Activated naive CD4-positive, alpha-beta T cell treated with anti-CD3 and anti-CD28 coated beads for 36 hours (primary cell): ENCODE measurements around the gene ETS2. TPM values are rescaled to one million over a fixed set of nuclear protein-coding genes. Genes with fewer than 3 reads are reported as not detected.

Experiments used
- CTCF ChIA-PET: fragments of 350-600 bp; sonication (Branson Sonifier 250); formaldehyde crosslinking; loops from one replicate; lab custom pipeline; 2021; ENCODE audit warnings: antibody characterized with exemption; lab: Charles Lee
- DNase-seq: peaks from one replicate; pipeline ENCODE4 v3.0.0-alpha.2; 2020
- H3K27ac Mint-ChIP-seq: one replicate; pipeline ENCODE4 v1.8.0; 2021; ENCODE audit warnings: mild to moderate bottlenecking, mixed read lengths
- H3K27me3 Mint-ChIP-seq: one replicate; pipeline ENCODE4 v1.8.0; 2021; ENCODE audit warnings: low read depth, mixed read lengths
- H3K36me3 Mint-ChIP-seq: one replicate; pipeline ENCODE4 v1.8.0; 2021; ENCODE audit warnings: low read depth, mixed read lengths
- H3K4me1 Mint-ChIP-seq: one replicate; pipeline ENCODE4 v1.8.0; 2021; ENCODE audit warnings: low read depth, mixed read lengths
- H3K4me3 Mint-ChIP-seq: one replicate; pipeline ENCODE4 v1.8.0; 2021; ENCODE audit warnings: mild to moderate bottlenecking, moderate library complexity, mixed read lengths
- H3K9me3 Mint-ChIP-seq: one replicate; pipeline ENCODE4 v1.8.0; 2021; ENCODE audit warnings: mixed read lengths
- intact Hi-C: fragments of 100-400 bp; cut with micrococcal nuclease; formaldehyde crosslinking; loops from one replicate; pipeline ENCODE4 v1.15.1; 2023
- total RNA-seq, 2 experiments: library from RNA; stranded (reverse); gene quantifications; one replicate each; pipeline ENCODE4 v1.2.3, GENCODE V29; 2021

Gene ETS2
- total RNA-seq, 2 experiments from 2014 or later = 22.4 to 25.6 TPM

- Mint-ChIP-seq H3K9me3 (no peaks in the 10 kb centered on the region), H3K27ac (no peak overlapping the region), H3K4me3 (no peak overlapping the region), H3K4me1 (no peaks in the 10 kb centered on the region), H3K27me3 (peaks cover 5% of the 10 kb centered on the region), H3K36me3 (no peaks in the 10 kb centered on the region)
- DNase-seq = no peak
- CTCF ChIA-PET = interaction anchor here (0.7 kb wide), 1 partner anchor 84 kb away, joined by 4 read pairs; no protein-coding TSS in a partner anchor
- intact Hi-C loops = no loop called here
Measured at GRCh38 chr21:38850277-38850951, 44.7 kb downstream of the ETS2 start.

DNA sequence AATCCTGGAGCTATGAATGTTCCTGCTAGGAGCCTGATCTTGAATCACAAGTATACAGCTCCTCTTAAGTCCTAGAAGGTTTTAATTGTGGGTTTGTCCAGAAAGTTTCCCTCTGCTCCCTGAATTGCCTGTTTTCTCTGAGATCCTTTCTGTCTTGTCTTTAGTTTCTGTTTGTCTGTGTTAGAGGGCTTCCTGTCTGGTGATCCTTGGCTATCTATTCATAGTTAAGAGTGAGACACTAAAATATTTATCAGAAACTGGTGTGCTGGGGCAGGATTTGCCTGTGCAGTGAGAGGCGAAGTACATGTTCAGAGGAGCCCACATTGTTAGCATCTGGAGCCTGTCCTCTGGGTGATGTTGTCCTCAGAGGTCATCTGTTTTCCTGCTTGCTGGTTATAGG is 45.4 kb downstream of the ETS2 start:
- Mint-ChIP-seq H3K36me3 (no peaks in the 10 kb centered on the region), H3K27me3 (peaks cover 5% of the 10 kb centered on the region), H3K4me3 (no peak overlapping the region), H3K9me3 (no peaks in the 10 kb centered on the region), H3K4me1 (no peaks in the 10 kb centered on the region), H3K27ac (no peak overlapping the region)
- DNase-seq = no peak
- CTCF ChIA-PET = interaction anchor here (0.7 kb wide), 1 partner anchor 84 kb away, joined by 4 read pairs; no protein-coding TSS in a partner anchor
- intact Hi-C loops = no loop called here

DNA sequence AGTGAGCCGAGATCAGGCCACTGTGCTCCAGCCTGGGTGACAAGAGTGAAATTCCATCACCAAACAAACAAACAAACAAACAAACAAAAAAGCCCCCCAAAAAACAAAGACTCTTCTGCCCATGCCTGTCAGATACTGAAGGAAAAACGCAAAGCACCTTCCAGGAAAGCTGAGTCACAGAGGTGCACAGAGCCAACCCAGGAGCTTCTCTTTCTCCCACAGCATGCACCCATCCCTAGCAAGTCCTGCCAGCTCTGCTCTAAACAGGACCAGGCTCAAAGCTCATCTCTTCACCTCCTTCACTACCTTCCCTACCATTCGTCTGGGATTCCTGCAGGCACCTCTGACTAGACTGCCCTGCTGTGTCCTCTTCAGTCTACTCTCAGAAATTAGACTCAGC is 46.5 kb downstream of the ETS2 start:
- Mint-ChIP-seq H3K4me3 (no peak overlapping the region), H3K27ac (no peak overlapping the region), H3K27me3 (peaks cover 5% of the 10 kb centered on the region), H3K9me3 (no peaks in the 10 kb centered on the region), H3K36me3 (no peaks in the 10 kb centered on the region), H3K4me1 (no peaks in the 10 kb centered on the region)
- CTCF ChIA-PET = interaction anchor here (1.1 kb wide), 1 partner anchor 119 kb away, joined by 3 read pairs; no protein-coding TSS in a partner anchor
- intact Hi-C loops = no loop called here
- no peak for DNase-seq

DNA sequence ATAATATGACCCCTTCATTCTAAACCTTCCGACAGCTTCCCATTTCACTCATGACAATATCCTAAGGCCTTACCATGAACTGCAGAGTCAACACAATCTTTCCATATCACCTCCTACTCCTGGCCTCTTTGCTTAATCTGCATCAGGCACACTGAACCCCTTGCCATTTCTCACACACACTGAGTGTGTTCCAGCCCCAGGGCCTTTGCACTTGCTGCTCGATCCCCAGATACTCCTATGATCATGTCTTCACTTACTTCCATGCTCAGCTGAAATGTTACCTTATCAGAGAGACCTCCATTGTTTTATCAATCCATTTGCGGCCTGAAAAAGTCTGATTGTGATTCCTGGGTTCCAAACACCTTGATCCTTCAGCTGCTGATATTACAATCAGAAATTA is 47.0 kb downstream of the ETS2 start:
- intact Hi-C loops = no loop called here
- Mint-ChIP-seq H3K27ac (no peak overlapping the region), H3K4me1 (no peaks in the 10 kb centered on the region), H3K36me3 (no peaks in the 10 kb centered on the region), H3K9me3 (no peaks in the 10 kb centered on the region), H3K27me3 (peaks cover 5% of the 10 kb centered on the region), H3K4me3 (no peak overlapping the region)
- CTCF ChIA-PET = interaction anchor here (0.6 to 1.1 kb wide), 2 partner anchors 120 to 324 kb away, joined by 3 read pairs; no protein-coding TSS in a partner anchor
- DNase-seq = no peak

DNA sequence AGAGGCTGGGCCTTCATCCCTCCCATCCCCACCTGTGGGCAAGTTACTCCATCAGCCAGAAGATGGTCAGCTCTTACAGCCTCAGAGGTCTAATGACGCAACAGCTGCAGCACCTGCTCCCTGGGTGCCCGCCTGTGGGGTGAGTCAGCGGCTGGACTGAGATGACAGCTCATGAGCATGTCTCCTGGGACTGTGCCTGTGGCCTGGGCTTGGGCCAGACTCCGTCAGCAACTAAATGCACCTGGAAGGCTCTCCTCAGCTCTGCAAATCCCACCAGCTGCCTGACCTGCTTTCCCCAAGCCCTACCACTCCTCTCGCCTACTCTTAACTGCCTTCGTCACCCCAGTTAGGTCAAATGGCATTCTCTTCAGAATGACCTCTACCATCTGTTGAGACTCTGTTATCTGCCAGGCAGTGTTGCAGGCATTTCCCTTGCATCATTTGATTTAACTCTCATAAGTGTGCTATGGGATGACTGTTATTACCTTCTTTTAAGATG is 47.7 kb downstream of the ETS2 start:
- DNase-seq = no peak
- Mint-ChIP-seq H3K4me1 (no peaks in the 10 kb centered on the region), H3K4me3 (no peak overlapping the region), H3K27ac (no peak overlapping the region), H3K9me3 (no peaks in the 10 kb centered on the region), H3K27me3 (peaks cover 5% of the 10 kb centered on the region), H3K36me3 (no peaks in the 10 kb centered on the region)
- CTCF ChIA-PET = interaction anchor here (1.1 kb wide), 1 partner anchor 121 kb away, joined by 3 read pairs; no protein-coding TSS in a partner anchor
- intact Hi-C loops = no loop called here

- intact Hi-C loops = no loop called here
- Mint-ChIP-seq H3K9me3 (no peaks in the 10 kb centered on the region), H3K4me3 (no peak overlapping the region), H3K4me1 (no peaks in the 10 kb centered on the region), H3K36me3 (no peaks in the 10 kb centered on the region), H3K27me3 (peaks cover 10% of the 10 kb centered on the region), H3K27ac (no peak overlapping the region)
- DNase-seq = no peak
- CTCF ChIA-PET = no interaction called here
Measured at GRCh38 chr21:38857152-38857825, 51.6 kb downstream of the ETS2 start.

- Mint-ChIP-seq H3K27ac (no peak overlapping the region), H3K27me3 (peaks cover 11% of the 10 kb centered on the region), H3K4me1 (no peaks in the 10 kb centered on the region), H3K9me3 (no peaks in the 10 kb centered on the region), H3K36me3 (no peaks in the 10 kb centered on the region), H3K4me3 (no peak overlapping the region)
- CTCF ChIA-PET = no interaction called here
- intact Hi-C loops = no loop called here
- DNase-seq = no peak
Measured at GRCh38 chr21:38858026-38858811, 52.5 kb downstream of the ETS2 start.

- intact Hi-C loops = no loop called here
- no peak for DNase-seq
- H3K27me3 Mint-ChIP-seq = peaks cover 11% of the 10 kb centered on the region
- H3K27ac Mint-ChIP-seq = no peak overlapping the region
- H3K9me3 Mint-ChIP-seq = no peaks in the 10 kb centered on the region
- no peaks in the 10 kb centered on the region for H3K4me1 Mint-ChIP-seq
- CTCF ChIA-PET = no interaction called here
- H3K4me3 Mint-ChIP-seq = no peak overlapping the region
- H3K36me3 Mint-ChIP-seq = no peaks in the 10 kb centered on the region
Measured at GRCh38 chr21:38858812-38859205, 53.1 kb downstream of the ETS2 start.

- DNase-seq = no peak
- intact Hi-C loops = no loop called here
- Mint-ChIP-seq H3K9me3 (no peaks in the 10 kb centered on the region), H3K27me3 (peaks cover 7% of the 10 kb centered on the region), H3K4me3 (no peak overlapping the region), H3K27ac (no peak overlapping the region), H3K4me1 (no peaks in the 10 kb centered on the region), H3K36me3 (no peaks in the 10 kb centered on the region)
- CTCF ChIA-PET = no interaction called here
Measured at GRCh38 chr21:38859852-38860251, 54.1 kb downstream of the ETS2 start.

- Mint-ChIP-seq H3K9me3 (no peaks in the 10 kb centered on the region), H3K4me1 (no peaks in the 10 kb centered on the region), H3K27ac (no peak overlapping the region), H3K4me3 (no peak overlapping the region), H3K36me3 (no peaks in the 10 kb centered on the region), H3K27me3 (peaks cover 8% of the 10 kb centered on the region)
- DNase-seq = no peak
- intact Hi-C loops = no loop called here
- CTCF ChIA-PET = interaction anchor here (0.7 kb wide), 1 partner anchor 9 kb away, joined by 3 read pairs; no protein-coding TSS in a partner anchor
Measured at GRCh38 chr21:38861056-38861455, 55.3 kb downstream of the ETS2 start.

- DNase-seq = no peak
- Mint-ChIP-seq H3K27ac (no peak overlapping the region), H3K9me3 (no peaks in the 10 kb centered on the region), H3K36me3 (no peaks in the 10 kb centered on the region), H3K4me1 (no peaks in the 10 kb centered on the region), H3K27me3 (peaks cover 10% of the 10 kb centered on the region), H3K4me3 (no peak overlapping the region)
- CTCF ChIA-PET = no interaction called here
- intact Hi-C loops = no loop called here
Measured at GRCh38 chr21:38861989-38862683, 56.4 kb downstream of the ETS2 start.

DNA sequence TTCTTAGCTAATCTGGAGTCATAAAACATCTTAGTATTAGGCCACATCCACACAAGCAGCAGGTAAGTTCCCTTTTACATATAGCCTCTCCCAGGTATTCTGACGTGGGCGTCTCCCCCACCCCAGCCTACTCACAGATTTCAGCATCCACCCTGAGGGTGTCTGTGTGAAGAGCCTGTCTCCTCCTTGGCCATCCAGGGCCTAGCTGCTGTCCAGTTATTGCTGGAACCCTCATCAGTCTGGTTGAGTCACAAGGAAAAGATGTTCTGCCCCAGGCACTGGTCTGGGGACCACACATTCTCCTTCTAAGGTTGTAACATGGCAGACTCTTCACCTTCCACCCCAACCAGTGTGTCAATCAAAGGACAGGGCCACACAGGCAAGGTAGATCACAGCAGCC is 57.6 kb downstream of the ETS2 start:
- H3K4me3 Mint-ChIP-seq = no peak overlapping the region
- no peak overlapping the region for H3K27ac Mint-ChIP-seq
- CTCF ChIA-PET = no interaction called here
- no peak for DNase-seq
- no peaks in the 10 kb centered on the region for H3K9me3 Mint-ChIP-seq
- H3K27me3 Mint-ChIP-seq = peaks cover 10% of the 10 kb centered on the region
- H3K36me3 Mint-ChIP-seq = no peaks in the 10 kb centered on the region
- no peaks in the 10 kb centered on the region for H3K4me1 Mint-ChIP-seq
- intact Hi-C loops = no loop called here
